Fibroblast of lung (primary cell): ENCODE results near the gene MYO9A. TPM values are rescaled to one million over a fixed set of nuclear protein-coding genes. Genes with fewer than 3 reads are reported as not detected.

Experiments
- DNase-seq, 2 donors: peaks; one replicate each; pipeline versions ENCODE4 v3.0.0 to v3.0.0-alpha.2; 2010; ENCODE audit warnings: low read depth in 2 of 2
- H2AFZ ChIP-seq: 2 replicates; pipeline ENCODE4 v1.5.1; 2012; ENCODE audit warnings: low read length, control low read depth, inconsistent platforms
- H3K27ac ChIP-seq: 2 replicates; pipeline ENCODE4 v1.5.1; 2011; ENCODE audit warnings: low read length, control low read depth; ENCODE audit not compliant: insufficient read depth
- H3K27me3 ChIP-seq: 2 replicates; pipeline ENCODE4 v1.5.1; 2011; ENCODE audit warnings: mild to moderate bottlenecking, low read length; ENCODE audit not compliant: control insufficient read depth, insufficient read depth
- H3K36me3 ChIP-seq: 2 replicates; pipeline ENCODE4 v1.5.1; 2011; ENCODE audit warnings: low read length; ENCODE audit not compliant: control insufficient read depth, insufficient read depth
- H3K4me1 ChIP-seq: 2 replicates; pipeline ENCODE4 v1.5.1; 2011; ENCODE audit warnings: low read length; ENCODE audit not compliant: control insufficient read depth, insufficient read depth; ENCODE audit errors: extremely low read depth
- H3K4me2 ChIP-seq: 2 replicates; pipeline ENCODE4 v1.5.1; 2011; ENCODE audit warnings: low read length, control low read depth; ENCODE audit not compliant: insufficient read depth; ENCODE audit errors: extremely low read depth
- H3K4me3 ChIP-seq, 4 experiments: fragments of 200-600 bp in 1 of 4; sonication (generic) in 1 of 4; replicated peaks in 1 of 4; 2 replicates each; pipeline ENCODE4 v1.5.1; 2011 to 2016; ENCODE audit warnings: low read length in 4 of 4, low read depth in 3 of 4, mild to moderate bottlenecking in 3 of 4, control low read depth in 2 of 4, inconsistent platforms in 1 of 4, mixed read lengths in 1 of 4; ENCODE audit not compliant: insufficient read depth in 1 of 4; ENCODE audit errors: control extremely low read depth in 1 of 4
- H3K79me2 ChIP-seq: 2 replicates; pipeline ENCODE4 v1.5.1; 2012; ENCODE audit warnings: mild to moderate bottlenecking, low read length, inconsistent platforms; ENCODE audit not compliant: control insufficient read depth, insufficient read depth
- H3K9ac ChIP-seq: 2 replicates; pipeline ENCODE4 v1.5.1; 2011; ENCODE audit warnings: mild to moderate bottlenecking, low read length, control low read depth; ENCODE audit not compliant: insufficient read depth
- H3K9me3 ChIP-seq: 2 replicates; pipeline ENCODE4 v1.5.1; 2012; ENCODE audit warnings: low read depth, low read length; ENCODE audit not compliant: control insufficient read depth, insufficient read depth
- H4K20me1 ChIP-seq: 2 replicates; pipeline ENCODE4 v1.5.1; 2011; ENCODE audit warnings: low read length; ENCODE audit not compliant: control insufficient read depth, insufficient read depth; ENCODE audit errors: extremely low read depth
- EZH2 ChIP-seq: IDR thresholded peaks from 2 replicates; pipeline ENCODE4 v1.5.1; 2012; ENCODE audit warnings: low read length, control low read depth, mild to moderate bottlenecking; ENCODE audit errors: missing control alignments
- polyA plus RNA-seq, 2 donors: library from polyadenylated mRNA; depleted of rRNA in 1 of 2; stranded (reverse) in 1 of 2; unstranded in 1 of 2; fragments of >200 nt; gene quantifications; 2 replicates each; pipeline ENCODE4 v1.2.1, GENCODE V29; 2011 to 2012; ENCODE audit warnings: missing spikeins in 1 of 2
- total RNA-seq: library from RNA; depleted of rRNA; stranded (reverse); fragments of >200 nt; gene quantifications from 2 replicates; pipeline ENCODE4 v1.2.1, GENCODE V29; 2014
- TF ChIP-seq, protein P1 (sequence below), 2 donors: IDR thresholded peaks in 1 of 2; conservative IDR thresholded peaks in 1 of 2; 1 replicate in 1 of 2; 2 replicates in 1 of 2; pipeline ENCODE4 v1.5.1; 2011 to 2012; ENCODE audit warnings: low read length in 2 of 2, control low read depth in 1 of 2, inconsistent platforms in 1 of 2, low read depth in 1 of 2, mild to moderate bottlenecking in 1 of 2

MYO9A gene
- total and polyA plus RNA-seq, 2 donors (not counting 1 experiment from before 2014, with no cell fraction given): 12.8 to 48.6 TPM

DNA sequence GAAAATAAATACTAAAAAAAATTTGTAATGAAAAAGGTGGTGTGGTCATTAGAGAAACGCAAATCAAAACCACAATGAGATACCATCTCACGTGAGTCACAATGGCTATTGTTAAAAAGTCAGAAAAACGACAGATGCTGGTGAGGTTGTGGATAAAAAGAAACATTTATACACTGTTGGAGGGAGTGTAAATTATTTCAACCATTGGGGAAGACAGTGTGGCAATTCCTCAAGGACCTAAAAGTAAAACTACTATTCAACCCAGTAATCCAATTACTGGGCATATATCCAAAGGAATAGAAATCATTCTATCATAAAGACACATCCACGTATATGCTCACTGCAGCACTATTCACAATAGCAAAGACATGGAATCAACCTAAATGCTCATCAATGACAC lies 120.3 kb downstream of the MYO9A start:
- TF ChIP-seq, protein P1, sequence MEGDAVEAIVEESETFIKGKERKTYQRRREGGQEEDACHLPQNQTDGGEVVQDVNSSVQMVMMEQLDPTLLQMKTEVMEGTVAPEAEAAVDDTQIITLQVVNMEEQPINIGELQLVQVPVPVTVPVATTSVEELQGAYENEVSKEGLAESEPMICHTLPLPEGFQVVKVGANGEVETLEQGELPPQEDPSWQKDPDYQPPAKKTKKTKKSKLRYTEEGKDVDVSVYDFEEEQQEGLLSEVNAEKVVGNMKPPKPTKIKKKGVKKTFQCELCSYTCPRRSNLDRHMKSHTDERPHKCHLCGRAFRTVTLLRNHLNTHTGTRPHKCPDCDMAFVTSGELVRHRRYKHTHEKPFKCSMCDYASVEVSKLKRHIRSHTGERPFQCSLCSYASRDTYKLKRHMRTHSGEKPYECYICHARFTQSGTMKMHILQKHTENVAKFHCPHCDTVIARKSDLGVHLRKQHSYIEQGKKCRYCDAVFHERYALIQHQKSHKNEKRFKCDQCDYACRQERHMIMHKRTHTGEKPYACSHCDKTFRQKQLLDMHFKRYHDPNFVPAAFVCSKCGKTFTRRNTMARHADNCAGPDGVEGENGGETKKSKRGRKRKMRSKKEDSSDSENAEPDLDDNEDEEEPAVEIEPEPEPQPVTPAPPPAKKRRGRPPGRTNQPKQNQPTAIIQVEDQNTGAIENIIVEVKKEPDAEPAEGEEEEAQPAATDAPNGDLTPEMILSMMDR (conservative IDR thresholded peaks at IDR 0.05 in 1 of 2, IDR thresholded peaks at IDR 0.05 in 1 of 2; ENCODE audit: low read depth in 1 of 2, low read length in 2 of 2): no peak
- TF ChIP-seq EZH2: no peak
- H3K4me1 ChIP-seq: no peaks in the 10 kb centered on the region
- peak in 1 of 2 donors; percentile 49 for DNase-seq

DNA sequence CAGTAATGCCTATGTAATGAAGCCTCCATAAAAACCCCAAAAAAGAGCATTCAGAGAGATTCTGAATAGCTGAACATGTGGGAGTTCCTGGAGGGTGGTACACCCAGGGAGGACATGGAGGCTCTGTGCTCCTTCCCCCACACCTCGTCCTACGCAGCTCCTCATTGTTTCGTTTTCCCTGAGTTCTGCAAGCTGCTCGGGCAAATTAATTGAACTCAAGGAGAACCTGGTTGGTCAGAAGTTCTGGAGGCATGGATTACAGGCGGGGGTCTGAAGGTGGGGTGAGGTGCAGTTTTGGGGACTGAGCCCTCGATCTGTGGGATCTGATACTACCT lies 142.2 kb downstream of the MYO9A start:
- no peak overlapping the region for H3K4me2 ChIP-seq
- TF ChIP-seq EZH2: no peak
- TF ChIP-seq, protein P1 (conservative IDR thresholded peaks at IDR 0.05 in 1 of 2, IDR thresholded peaks at IDR 0.05 in 1 of 2; ENCODE audit: low read depth in 1 of 2, low read length in 2 of 2): no peak
- H3K36me3 ChIP-seq: peaks cover 1% of the 10 kb centered on the region
- H4K20me1 ChIP-seq: no peaks in the 10 kb centered on the region
- no peak overlapping the region for H3K27ac ChIP-seq
- no peaks in the 10 kb centered on the region for H3K4me1 ChIP-seq
- H3K4me3 ChIP-seq: no peak overlapping the region
- H3K9me3 ChIP-seq: no peaks in the 10 kb centered on the region
- no peaks in the 10 kb centered on the region for H3K79me2 ChIP-seq
- H3K27me3 ChIP-seq: no peaks in the 10 kb centered on the region
- no peak overlapping the region for H2AFZ ChIP-seq
- no peak overlapping the region for H3K9ac ChIP-seq
- no peak for DNase-seq

More for the DNA sequence above, 120.3 kb downstream of the MYO9A start:
- Histone ChIP-seq H2AFZ (no peak overlapping the region), H3K27me3 (no peaks in the 10 kb centered on the region), H3K36me3 (no peaks in the 10 kb centered on the region), H3K27ac (no peak overlapping the region), H3K9ac (no peak overlapping the region), H3K79me2 (no peaks in the 10 kb centered on the region), H3K4me3 (no peak overlapping the region), H3K9me3 (no peaks in the 10 kb centered on the region), H3K4me2 (no peak overlapping the region), H4K20me1 (no peaks in the 10 kb centered on the region)

DNA sequence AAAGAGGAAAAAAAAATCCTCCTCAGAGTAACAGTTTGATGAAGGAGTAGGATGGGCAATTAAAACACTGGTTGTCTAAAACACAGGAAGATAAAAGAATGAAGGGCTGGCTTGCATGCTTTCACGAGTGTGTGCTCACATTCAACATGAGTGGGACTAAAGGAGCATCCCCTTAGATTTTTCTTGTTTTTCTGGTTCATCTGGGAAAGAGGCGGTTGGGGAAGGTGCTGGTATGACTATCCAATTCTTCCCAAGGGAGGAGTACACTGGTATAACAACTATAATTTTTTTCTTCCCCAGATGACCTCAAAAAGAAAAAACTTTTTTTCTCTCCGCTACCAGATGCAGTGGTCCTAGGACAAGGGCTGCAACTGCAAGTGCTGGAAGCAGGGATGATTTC lies 143.7 kb downstream of the MYO9A start:
- TF ChIP-seq, protein P1 (conservative IDR thresholded peaks at IDR 0.05 in 1 of 2, IDR thresholded peaks at IDR 0.05 in 1 of 2; ENCODE audit: low read depth in 1 of 2, low read length in 2 of 2): no peak
- TF ChIP-seq EZH2: no peak
- DNase-seq: no peak

More for the DNA sequence above, 143.7 kb downstream of the MYO9A start:
- H3K9me3 ChIP-seq: no peaks in the 10 kb centered on the region
- H3K79me2 ChIP-seq: no peaks in the 10 kb centered on the region
- H4K20me1 ChIP-seq: no peaks in the 10 kb centered on the region
- no peak overlapping the region for H2AFZ ChIP-seq
- H3K4me1 ChIP-seq: no peaks in the 10 kb centered on the region
- H3K9ac ChIP-seq: no peak overlapping the region
- no peak overlapping the region for H3K4me3 ChIP-seq
- H3K27me3 ChIP-seq: no peaks in the 10 kb centered on the region
- H3K27ac ChIP-seq: no peak overlapping the region
- no peak overlapping the region for H3K4me2 ChIP-seq
- peaks cover 1% of the 10 kb centered on the region for H3K36me3 ChIP-seq
